ENCODE measurements around the gene ELAVL3.
A peak's percentile ranks its signal among the peaks of the same experiment; 100 is the strongest.
"Not testable (repeated sequence)": the region's sequence is repeated elsewhere in the genome, so short reads cannot be mapped to it uniquely, and the experiment has no call there.

ELAVL3 gene

GRCh38 chr19:11486661-11487503, 6.0 kb upstream of the ELAVL3 start:
- DNase-seq (ENCODE audit: low read depth) = no peak

- no peak for DNase-seq (ENCODE audit: low read depth)
Measured at GRCh38 chr19:11485245-11485837, 4.5 kb upstream of the ELAVL3 start.

GRCh38 chr19:11483366-11484111, 2.7 kb upstream of the ELAVL3 start:
- DNase-seq (ENCODE audit: low read depth) = no peak

GRCh38 chr19:11482384-11483050, 1.7 kb upstream of the ELAVL3 start:
- DNase-seq (ENCODE audit: low read depth) = peak; percentile 61

GRCh38 chr19:11481534-11482383, 913 bp upstream of the ELAVL3 start:
- DNase-seq (ENCODE audit: low read depth) = peak; percentile 85

- no peak for DNase-seq (ENCODE audit: low read depth)
Measured at GRCh38 chr19:11479898-11480714, 740 bp downstream of the ELAVL3 start.

- no peak for DNase-seq (ENCODE audit: low read depth)
Measured at GRCh38 chr19:11479090-11479897, 1.6 kb downstream of the ELAVL3 start.

GRCh38 chr19:11478167-11479089, 2.4 kb downstream of the ELAVL3 start:
- no peak for DNase-seq (ENCODE audit: low read depth)

GRCh38 chr19:11475861-11476260, 5.0 kb downstream of the ELAVL3 start:
- no peak for DNase-seq (ENCODE audit: low read depth)

- not testable (repeated sequence) for DNase-seq (ENCODE audit: low read depth)
Measured at GRCh38 chr19:11475343-11475742, 5.5 kb downstream of the ELAVL3 start.

GRCh38 chr19:11473725-11474124, 7.1 kb downstream of the ELAVL3 start:
- no peak for DNase-seq (ENCODE audit: low read depth)

- DNase-seq (ENCODE audit: low read depth) = not testable (repeated sequence)
Measured at GRCh38 chr19:11468266-11468845, 12.5 kb downstream of the ELAVL3 start.

- no peak for DNase-seq (ENCODE audit: low read depth)
Measured at GRCh38 chr19:11465600-11465999, 15.2 kb downstream of the ELAVL3 start.

GRCh38 chr19:11464333-11465265, 16.2 kb downstream of the ELAVL3 start:
- DNase-seq (ENCODE audit: low read depth) = peak; percentile 6

- DNase-seq (ENCODE audit: low read depth) = no peak
Measured at GRCh38 chr19:11463391-11463790, 17.5 kb downstream of the ELAVL3 start.

GRCh38 chr19:11461453-11461852, 19.4 kb downstream of the ELAVL3 start:
- no peak for DNase-seq (ENCODE audit: low read depth)

GRCh38 chr19:11460207-11460606, 20.6 kb downstream of the ELAVL3 start:
- no peak for DNase-seq (ENCODE audit: low read depth)
